GM18498 (cell line): ENCODE measurements around the gene PSMA7.

Experiments
- ATAC-seq: cut with Tn5 transposase; IDR thresholded peaks from one replicate; pipeline ENCODE4 v1.9.1; 2021; ENCODE audit warnings: mild to moderate bottlenecking, moderate library complexity; ENCODE audit not compliant: unreplicated experiment

PSMA7 gene

GRCh38 chr20:62172666-62173065 is 29.5 kb upstream of the PSMA7 start:
- no peak for ATAC-seq

GRCh38 chr20:62171245-62171644 is 28.1 kb upstream of the PSMA7 start:
- no peak for ATAC-seq

GRCh38 chr20:62170536-62170935 is 27.3 kb upstream of the PSMA7 start:
- no peak for ATAC-seq

- ATAC-seq: no peak
These were observed 25.8 kb upstream of the PSMA7 start for GRCh38 chr20:62168890-62169435.

GRCh38 chr20:62168061-62168460 is 24.9 kb upstream of the PSMA7 start:
- no peak for ATAC-seq

- no peak for ATAC-seq
These were observed 24.3 kb upstream of the PSMA7 start for GRCh38 chr20:62167474-62167873.

GRCh38 chr20:62165762-62166399 is 22.7 kb upstream of the PSMA7 start:
- no peak for ATAC-seq

- ATAC-seq: no peak
These were observed 21.9 kb upstream of the PSMA7 start for GRCh38 chr20:62164879-62165761.

- no peak for ATAC-seq
These were observed 21.0 kb upstream of the PSMA7 start for GRCh38 chr20:62163986-62164762.

GRCh38 chr20:62163485-62163865 is 20.3 kb upstream of the PSMA7 start:
- no peak for ATAC-seq

GRCh38 chr20:62162765-62163484 is 19.7 kb upstream of the PSMA7 start:
- ATAC-seq: no peak

- ATAC-seq: no peak
These were observed 18.2 kb upstream of the PSMA7 start for GRCh38 chr20:62161347-62161746.

GRCh38 chr20:62160876-62161275 is 17.7 kb upstream of the PSMA7 start:
- no peak for ATAC-seq

- no peak for ATAC-seq
These were observed 17.1 kb upstream of the PSMA7 start for GRCh38 chr20:62160253-62160652.

GRCh38 chr20:62159839-62160238 is 16.6 kb upstream of the PSMA7 start:
- ATAC-seq: no peak

GRCh38 chr20:62159052-62159451 is 15.9 kb upstream of the PSMA7 start:
- no peak for ATAC-seq

- ATAC-seq: no peak
These were observed 15.3 kb upstream of the PSMA7 start for GRCh38 chr20:62158541-62158940.

- no peak for ATAC-seq
These were observed 14.8 kb upstream of the PSMA7 start for GRCh38 chr20:62158088-62158400.

- ATAC-seq: no peak
These were observed 14.3 kb upstream of the PSMA7 start for GRCh38 chr20:62157387-62158087.
